Measurements from ENCODE around the gene VMP1.

- no peak for TF ChIP-seq CTCF (conservative IDR thresholded peaks at IDR 0.05 in 1 of 2, IDR thresholded peaks at IDR 0.05 in 1 of 2; ENCODE audit: extremely low read depth in 1 of 2, insufficient read depth in 1 of 2, low read depth in 1 of 2, low read length in 2 of 2)
- TF ChIP-seq EZH2 (IDR thresholded peaks at IDR 0.05; ENCODE audit: borderline replicate concordance, low read length): no peak
These were observed 59.0 kb downstream of the VMP1 start for GRCh38 chr17:59766491-59766890.
